Uterus (tissue), 2 donors: ENCODE measurements around the gene ANHX.

Experiments
- CTCF ChIP-seq, 4 experiments: fragments of 200-600 bp in 2 of 4; fragments of 450-650 bp in 2 of 4; sonication (generic) in 2 of 4; IDR thresholded peaks; one replicate each; pipeline ENCODE4 v1.5.1; 2016 to 2019; ENCODE audit warnings: antibody characterized with exemption in 4 of 4, mild to moderate bottlenecking in 2 of 4, moderate library complexity in 1 of 4
- POLR2A ChIP-seq, 2 donors: fragments of 450-650 bp; IDR thresholded peaks; one replicate each; pipeline ENCODE4 v1.6.1; 2016; ENCODE audit warnings: antibody characterized with exemption in 2 of 2, mild to moderate bottlenecking in 1 of 2, moderate library complexity in 1 of 2

DNA sequence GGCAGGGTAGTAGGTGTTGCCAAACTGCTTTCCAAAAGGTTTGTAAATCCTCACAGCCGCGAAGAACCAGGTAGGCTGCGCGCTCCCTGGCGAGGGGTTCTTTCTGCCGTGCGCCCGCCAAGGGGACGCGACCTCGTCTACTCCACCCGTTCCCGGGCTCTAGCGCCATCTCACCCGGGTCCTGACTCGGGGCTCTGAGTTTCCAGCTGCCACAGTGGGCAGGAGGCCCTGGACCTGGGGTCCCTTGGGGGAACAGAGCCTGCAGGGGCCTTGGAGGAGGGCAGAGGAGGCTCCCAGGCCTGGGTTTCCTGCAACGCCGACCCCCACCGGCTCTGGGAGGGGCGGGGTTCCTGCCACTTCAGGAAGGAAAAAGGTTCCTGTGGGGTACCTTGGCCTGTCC lies 706 bp downstream of the ANHX start:
- TF ChIP-seq POLR2A (IDR thresholded peaks at IDR 0.05), result no peak
- TF ChIP-seq CTCF (IDR thresholded peaks at IDR 0.05), result no peak
